ENCODE measurements around the gene HOXD10.

The HOXD10 gene

GRCh38 chr2:176115883-176116813 is at the start of gene HOXD10:
TSS of gene HOXD10 (plus strand) at chr2:176116778. CDS start at chr2:176116834, 56 bp downstream.
- DNase-seq (ENCODE audit: low spot score) = peak; percentile 70

GRCh38 chr2:176067589-176068418 is 48.8 kb upstream of the HOXD10 start:
- DNase-seq (ENCODE audit: low spot score) = peak; percentile 60

GRCh38 chr2:176068419-176068832 is 48.2 kb upstream of the HOXD10 start:
- peak; percentile 50 for DNase-seq (ENCODE audit: low spot score)

- no peak for DNase-seq (ENCODE audit: low spot score)
These were observed 45.0 kb upstream of the HOXD10 start for GRCh38 chr2:176071330-176072291.

- no peak for DNase-seq (ENCODE audit: low spot score)
These were observed 44.3 kb upstream of the HOXD10 start for GRCh38 chr2:176072292-176072669.

- peak; percentile 48 for DNase-seq (ENCODE audit: low spot score)
These were observed 43.4 kb upstream of the HOXD10 start for GRCh38 chr2:176072951-176073904.

- no peak for DNase-seq (ENCODE audit: low spot score)
These were observed 41.6 kb upstream of the HOXD10 start for GRCh38 chr2:176074919-176075425.

GRCh38 chr2:176075481-176075880 is 41.1 kb upstream of the HOXD10 start:
- DNase-seq (ENCODE audit: low spot score) = peak; percentile 58

- no peak for DNase-seq (ENCODE audit: low spot score)
These were observed 40.5 kb upstream of the HOXD10 start for GRCh38 chr2:176076063-176076462.

- DNase-seq (ENCODE audit: low spot score) = no peak
These were observed 39.8 kb upstream of the HOXD10 start for GRCh38 chr2:176076796-176077195.

GRCh38 chr2:176078541-176079284 is 37.9 kb upstream of the HOXD10 start:
- no peak for DNase-seq (ENCODE audit: low spot score)

GRCh38 chr2:176079285-176079830 is 37.2 kb upstream of the HOXD10 start:
- no peak for DNase-seq (ENCODE audit: low spot score)

- peak; percentile 90 for DNase-seq (ENCODE audit: low spot score)
These were observed 36.6 kb upstream of the HOXD10 start for GRCh38 chr2:176079831-176080539.

- DNase-seq (ENCODE audit: low spot score) = peak; percentile 63
These were observed 35.8 kb upstream of the HOXD10 start for GRCh38 chr2:176080540-176081375.

GRCh38 chr2:176081376-176081836 is 35.2 kb upstream of the HOXD10 start:
- no peak for DNase-seq (ENCODE audit: low spot score)

GRCh38 chr2:176081837-176082524 is 34.6 kb upstream of the HOXD10 start:
- DNase-seq (ENCODE audit: low spot score) = peak; percentile 73

GRCh38 chr2:176082525-176082823 is 34.1 kb upstream of the HOXD10 start:
- no peak for DNase-seq (ENCODE audit: low spot score)

Measured in ecto neural progenitor cell (in vitro differentiated cells).